Trophoblast cell (in vitro differentiated cells and primary cell): Measurements from ENCODE around the gene LRIG1.

ENCODE experiments used
- DNase-seq, 2 donors: peaks; one replicate each; pipeline ENCODE4 v3.0.0-alpha.2; 2016
- H2AFZ ChIP-seq: 2 replicates; pipeline ENCODE4 v1.6.1; 2013; ENCODE audit warnings: low read length, moderate library complexity, mild to moderate bottlenecking; ENCODE audit not compliant: insufficient read depth, poor library complexity
- H2AK5ac ChIP-seq: 2 replicates; pipeline ENCODE4 v1.6.1; 2013; ENCODE audit warnings: mild to moderate bottlenecking, low read length
- H2BK120ac ChIP-seq: 2 replicates; pipeline ENCODE4 v1.6.1; 2013; ENCODE audit warnings: low read length, mild to moderate bottlenecking, moderate library complexity; ENCODE audit not compliant: insufficient read depth, poor library complexity
- H2BK12ac ChIP-seq: 2 replicates; pipeline ENCODE4 v1.6.1; 2013; ENCODE audit warnings: mild to moderate bottlenecking, low read length, moderate library complexity
- H2BK5ac ChIP-seq: 2 replicates; pipeline ENCODE4 v1.6.1; 2013; ENCODE audit warnings: low read length, low read depth, moderate library complexity, mild to moderate bottlenecking; ENCODE audit not compliant: poor library complexity
- H3K14ac ChIP-seq: 2 replicates; pipeline ENCODE4 v1.6.1; 2013; ENCODE audit warnings: mild to moderate bottlenecking, low read length
- H3K18ac ChIP-seq: 2 replicates; pipeline ENCODE4 v1.6.1; 2013; ENCODE audit warnings: mild to moderate bottlenecking, low read length
- H3K23ac ChIP-seq: 2 replicates; pipeline ENCODE4 v1.6.1; 2013; ENCODE audit warnings: low read length
- H3K27ac ChIP-seq: 2 replicates; pipeline ENCODE4 v1.5.1; 2013; ENCODE audit warnings: low read depth, mild to moderate bottlenecking, inconsistent platforms, low read length, moderate library complexity
- H3K27me3 ChIP-seq: 2 replicates; pipeline ENCODE4 v1.6.1; 2013; ENCODE audit warnings: inconsistent platforms, mild to moderate bottlenecking, low read length, moderate library complexity; ENCODE audit not compliant: insufficient read depth
- H3K36me3 ChIP-seq, 2 experiments: 1 replicate in 1 of 2; 2 replicates in 1 of 2; pipeline ENCODE4 v1.6.1; 2013; ENCODE audit warnings: low read length in 2 of 2, mild to moderate bottlenecking in 2 of 2, moderate library complexity in 1 of 2; ENCODE audit not compliant: insufficient read depth in 2 of 2, control insufficient read depth in 1 of 2
- H3K4ac ChIP-seq: 2 replicates; pipeline ENCODE4 v1.6.1; 2013; ENCODE audit warnings: low read depth, mild to moderate bottlenecking, low read length, moderate library complexity
- H3K4me1 ChIP-seq, 2 experiments: 1 replicate in 1 of 2; 2 replicates in 1 of 2; pipeline ENCODE4 v1.6.1; 2013; ENCODE audit warnings: low read length in 2 of 2, mild to moderate bottlenecking in 2 of 2, moderate library complexity in 1 of 2; ENCODE audit not compliant: insufficient read depth in 2 of 2, control insufficient read depth in 1 of 2
- H3K4me2 ChIP-seq: 2 replicates; pipeline ENCODE4 v1.6.1; 2013; ENCODE audit warnings: inconsistent platforms, mild to moderate bottlenecking, low read length, moderate library complexity
- H3K4me3 ChIP-seq: 2 replicates; pipeline ENCODE4 v1.5.1; 2013; ENCODE audit warnings: mild to moderate bottlenecking, low read depth, low read length, inconsistent platforms
- H3K79me1 ChIP-seq: one replicate; pipeline ENCODE4 v1.6.1; 2013; ENCODE audit warnings: low read length
- H3K79me2 ChIP-seq: 2 replicates; pipeline ENCODE4 v1.6.1; 2013; ENCODE audit warnings: low read length, mild to moderate bottlenecking; ENCODE audit not compliant: control insufficient read depth, insufficient read depth, poor library complexity
- H3K9ac ChIP-seq: 2 replicates; pipeline ENCODE4 v1.6.1; 2013; ENCODE audit warnings: mild to moderate bottlenecking, low read length
- H3K9me3 ChIP-seq: 2 replicates; pipeline ENCODE4 v1.6.1; 2013; ENCODE audit warnings: low read depth, mild to moderate bottlenecking, control low read depth, inconsistent platforms, low read length; ENCODE audit not compliant: insufficient read depth
- H4K12ac ChIP-seq: 2 replicates; pipeline ENCODE4 v1.6.1; 2013; ENCODE audit warnings: low read depth, mild to moderate bottlenecking, low read length, moderate library complexity
- H4K8ac ChIP-seq: 2 replicates; pipeline ENCODE4 v1.6.1; 2013; ENCODE audit warnings: low read depth, mild to moderate bottlenecking, low read length, moderate library complexity
- H4K91ac ChIP-seq: one replicate; pipeline ENCODE4 v1.6.1; 2013; ENCODE audit warnings: low read depth, mild to moderate bottlenecking, low read length, moderate library complexity
- WGBS: extraction: QIAGEN DNeasy Blood & Tissue Kit; methylation state at CpG from one replicate; pipeline ENCODE4 v1.1.7; 2013; ENCODE audit warnings: missing lambda C conversion rate; ENCODE audit not compliant: insufficient read length, insufficient coverage; ENCODE audit errors: extremely low coverage; 5-methylcytosine and 5-hydroxymethylcytosine counted together

LRIG1 gene

GRCh38 chr3:66411474-66411873 lies 89.3 kb downstream of the LRIG1 start:
- Histone ChIP-seq H2BK120ac (no peak overlapping the region), H2BK5ac (no peak overlapping the region), H3K9me3 (peaks cover 2% of the 10 kb centered on the region), H3K4me1 (peaks cover 0 to 8% of the 10 kb centered on the region in 2 experiments), H3K23ac (no peak overlapping the region), H3K36me3 (no peaks in the 10 kb centered on the region), H3K27me3 (no peaks in the 10 kb centered on the region), H3K27ac (no peak overlapping the region), H2AK5ac (no peak overlapping the region), H3K79me1 (no peaks in the 10 kb centered on the region), H3K18ac (no peak overlapping the region), H4K12ac (no peak overlapping the region), H3K79me2 (no peaks in the 10 kb centered on the region), H3K4ac (no peak overlapping the region), H2AFZ (no peak overlapping the region), H4K8ac (no peak overlapping the region), H3K4me3 (no peak overlapping the region), H3K9ac (no peak overlapping the region), H4K91ac (no peak overlapping the region), H3K4me2 (no peak overlapping the region), H2BK12ac (no peak overlapping the region), H3K14ac (no peak overlapping the region)
- WGBS, result no CpG with 5 or more reads among the region's 8 CpGs
- no peak for DNase-seq

- Histone ChIP-seq H2AFZ (no peak overlapping the region), H3K14ac (no peak overlapping the region), H4K8ac (no peak overlapping the region), H2BK5ac (no peak overlapping the region), H3K36me3 (no peaks in the 10 kb centered on the region), H3K27me3 (no peaks in the 10 kb centered on the region), H3K9me3 (peaks cover 2% of the 10 kb centered on the region), H3K27ac (no peak overlapping the region), H3K18ac (no peak overlapping the region), H2BK12ac (no peak overlapping the region), H3K4me1 (peaks cover 0 to 8% of the 10 kb centered on the region in 2 experiments), H2AK5ac (no peak overlapping the region), H3K79me1 (no peaks in the 10 kb centered on the region), H3K4me3 (no peak overlapping the region), H3K4me2 (no peak overlapping the region), H4K91ac (no peak overlapping the region), H3K79me2 (no peaks in the 10 kb centered on the region), H4K12ac (no peak overlapping the region), H3K23ac (no peak overlapping the region), H3K9ac (no peak overlapping the region), H3K4ac (no peak overlapping the region), H2BK120ac (no peak overlapping the region)
- no peak for DNase-seq
- no CpG with 5 or more reads among the region's 7 CpGs for WGBS
Observed at GRCh38 chr3:66410976-66411375, 89.8 kb downstream of the LRIG1 start.

- Histone ChIP-seq H3K9ac (no peak overlapping the region), H3K23ac (no peak overlapping the region), H3K9me3 (peaks cover 2% of the 10 kb centered on the region), H4K91ac (no peak overlapping the region), H3K79me2 (no peaks in the 10 kb centered on the region), H2BK12ac (no peak overlapping the region), H3K79me1 (no peaks in the 10 kb centered on the region), H3K36me3 (no peaks in the 10 kb centered on the region), H3K4me3 (no peak overlapping the region), H2AK5ac (no peak overlapping the region), H3K27me3 (no peaks in the 10 kb centered on the region), H4K12ac (no peak overlapping the region), H3K18ac (no peak overlapping the region), H3K4ac (no peak overlapping the region), H3K27ac (no peak overlapping the region), H3K14ac (no peak overlapping the region), H2BK5ac (no peak overlapping the region), H2BK120ac (no peak overlapping the region), H4K8ac (no peak overlapping the region), H2AFZ (no peak overlapping the region), H3K4me2 (no peak overlapping the region), H3K4me1 (peaks cover 4 to 11% of the 10 kb centered on the region in 2 experiments)
- DNase-seq, result no peak
- no CpG with 5 or more reads among the region's 24 CpGs for WGBS
Observed at GRCh38 chr3:66409771-66410754, 90.8 kb downstream of the LRIG1 start.

- H3K9ac ChIP-seq, result no peak overlapping the region
- no peak overlapping the region for H2BK12ac ChIP-seq
- H2AK5ac ChIP-seq, result no peak overlapping the region
- H3K14ac ChIP-seq, result no peak overlapping the region
- H3K23ac ChIP-seq, result no peak overlapping the region
- H3K79me1 ChIP-seq, result no peaks in the 10 kb centered on the region
- no peaks in the 10 kb centered on the region for H3K27me3 ChIP-seq
- H3K79me2 ChIP-seq, result no peaks in the 10 kb centered on the region
- no peak overlapping the region for H4K91ac ChIP-seq
- no peak overlapping the region for H4K12ac ChIP-seq
- no peak overlapping the region for H3K4me2 ChIP-seq
- H3K4ac ChIP-seq, result no peak overlapping the region
- no peak overlapping the region for H2AFZ ChIP-seq
- no peak overlapping the region for H3K27ac ChIP-seq
- no peak overlapping the region for H3K4me3 ChIP-seq
- peaks cover 4 to 6% of the 10 kb centered on the region in 2 experiments for H3K4me1 ChIP-seq
- no peaks in the 10 kb centered on the region for H3K36me3 ChIP-seq
- no peak overlapping the region for H3K18ac ChIP-seq
- no peak overlapping the region for H2BK120ac ChIP-seq
- H4K8ac ChIP-seq, result no peak overlapping the region
- H3K9me3 ChIP-seq, result peaks cover 2% of the 10 kb centered on the region
- DNase-seq, result peak; percentile 52 to 85
- WGBS, result no CpG with 5 or more reads among the region's 14 CpGs
- no peak overlapping the region for H2BK5ac ChIP-seq
Observed at GRCh38 chr3:66407611-66408218, 93.1 kb downstream of the LRIG1 start.
